GM19240 (cell line): ENCODE measurements around the gene TPRX1.
"Not testable (repeated sequence)": the region's sequence is repeated elsewhere in the genome, so short reads cannot be mapped to it uniquely, and the experiment has no call there.

Source experiments
- DNase-seq: peaks from one replicate; pipeline ENCODE4 v3.0.0; 2011; ENCODE audit warnings: low spot score; ENCODE audit not compliant: insufficient read length

The TPRX1 gene

DNA sequence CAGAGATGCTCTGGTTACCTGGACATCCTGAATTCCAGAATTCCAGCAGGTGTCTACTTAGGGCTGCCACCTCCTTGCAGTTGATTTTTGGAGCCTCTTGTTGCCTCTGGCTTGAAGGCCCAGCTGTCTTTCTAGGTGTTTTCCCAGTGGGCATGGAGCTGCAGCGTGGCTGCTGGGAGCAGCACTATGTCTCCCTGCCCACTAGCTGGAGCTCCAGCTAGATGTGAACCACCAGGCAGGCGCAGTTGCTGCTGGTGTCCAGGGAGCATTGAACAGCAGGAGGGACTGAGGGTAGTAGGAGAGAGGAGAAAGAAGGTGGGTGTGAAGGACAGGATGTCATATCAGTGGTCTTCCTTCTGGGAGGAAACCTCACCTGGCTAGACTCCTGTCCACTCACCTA is 35.7 kb downstream of the TPRX1 start:
- DNase-seq: no peak

DNA sequence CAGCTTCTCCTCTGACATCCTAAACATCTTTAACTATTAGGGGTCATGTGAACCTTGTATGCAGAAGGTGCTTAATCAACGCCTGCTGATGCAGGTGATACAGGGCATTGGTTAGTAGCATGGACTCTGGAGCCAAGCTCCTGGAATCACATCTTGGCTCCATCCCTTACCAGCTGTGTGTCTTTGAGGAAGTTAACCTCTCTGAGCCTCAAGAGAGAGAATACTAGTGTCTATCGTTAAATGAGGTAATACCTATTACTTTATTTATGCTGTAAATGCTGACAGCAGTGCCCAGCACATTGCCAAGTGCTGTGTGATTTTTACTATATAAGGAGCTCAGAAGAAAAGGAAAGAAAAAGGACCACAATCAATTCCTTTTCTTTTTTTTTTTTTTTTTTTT is 37.0 kb downstream of the TPRX1 start:
- no peak for DNase-seq

DNA sequence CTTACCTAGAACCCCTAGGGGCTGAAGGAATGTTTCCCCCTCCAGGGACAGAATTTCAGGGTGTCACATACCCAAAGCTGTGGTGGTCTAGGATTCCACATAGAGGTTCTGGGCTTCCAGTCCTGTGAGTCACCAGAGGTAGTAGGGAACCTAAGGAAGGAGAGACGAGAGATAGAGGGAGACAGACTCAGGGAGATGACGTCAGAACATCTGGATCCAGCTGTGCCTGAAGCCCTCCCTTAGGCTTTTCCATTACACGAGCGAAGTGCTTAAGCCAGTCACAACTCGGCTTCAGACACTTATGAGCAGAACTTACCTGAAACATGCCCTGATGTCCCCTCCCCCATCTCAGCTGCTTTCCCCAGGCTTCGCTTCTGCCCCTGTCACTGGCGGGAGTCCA is 37.7 kb downstream of the TPRX1 start:
- DNase-seq: no peak

DNA sequence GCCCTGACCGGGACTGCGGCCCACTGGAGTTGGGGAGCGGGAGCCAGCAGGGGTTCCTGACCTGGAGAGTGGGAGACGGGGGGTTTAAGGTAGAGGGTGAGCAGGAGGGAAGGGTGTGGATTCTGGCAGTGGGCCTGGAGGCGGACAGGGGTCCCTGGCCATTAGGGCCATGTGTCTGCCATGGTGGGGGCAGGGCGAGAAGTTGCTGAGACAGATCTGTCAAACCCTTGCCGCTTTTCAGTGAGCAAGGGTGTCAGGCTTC is 38.1 kb downstream of the TPRX1 start:
- DNase-seq: no peak

DNA sequence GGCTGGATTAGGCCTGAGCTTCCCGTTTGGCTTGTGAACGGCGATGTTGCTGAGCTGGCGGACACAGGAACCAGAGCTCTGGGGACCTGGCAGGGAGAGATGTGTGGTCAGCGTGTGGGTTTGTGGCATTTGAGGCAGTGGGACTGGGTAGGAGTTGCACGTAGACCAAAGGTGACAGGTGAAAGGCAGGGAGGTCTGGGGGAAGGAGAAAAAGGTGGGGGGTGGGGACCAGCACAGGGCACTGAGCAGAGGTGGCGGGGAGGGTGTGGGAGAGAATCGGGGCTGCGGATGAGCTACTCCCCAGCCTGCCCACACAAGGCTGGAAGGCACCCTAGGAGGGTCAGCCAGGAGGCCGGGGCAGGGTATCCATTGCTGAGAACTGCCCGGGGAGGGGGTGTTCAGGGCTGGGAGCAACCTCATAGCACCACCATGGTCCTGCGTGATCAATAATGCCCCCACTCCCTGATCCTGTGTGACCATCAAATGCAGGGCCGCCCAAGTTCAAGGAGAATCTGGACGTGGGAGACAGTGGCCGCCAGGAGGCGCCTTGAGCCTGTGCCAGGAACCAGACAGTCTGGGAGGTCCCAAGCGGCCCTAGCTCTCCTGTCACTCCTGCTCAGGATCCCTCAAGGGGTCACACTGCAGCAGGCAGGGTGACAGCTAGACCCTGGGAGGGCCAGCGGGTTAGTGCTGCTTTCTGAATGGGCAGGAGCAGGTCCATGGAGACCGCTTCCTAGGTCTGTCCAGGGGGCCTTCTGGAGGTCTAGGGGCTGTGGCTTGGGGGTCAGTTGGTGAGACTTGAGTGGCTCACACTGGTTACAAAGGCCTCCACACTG is 38.6 kb downstream of the TPRX1 start:
- no peak for DNase-seq

DNA sequence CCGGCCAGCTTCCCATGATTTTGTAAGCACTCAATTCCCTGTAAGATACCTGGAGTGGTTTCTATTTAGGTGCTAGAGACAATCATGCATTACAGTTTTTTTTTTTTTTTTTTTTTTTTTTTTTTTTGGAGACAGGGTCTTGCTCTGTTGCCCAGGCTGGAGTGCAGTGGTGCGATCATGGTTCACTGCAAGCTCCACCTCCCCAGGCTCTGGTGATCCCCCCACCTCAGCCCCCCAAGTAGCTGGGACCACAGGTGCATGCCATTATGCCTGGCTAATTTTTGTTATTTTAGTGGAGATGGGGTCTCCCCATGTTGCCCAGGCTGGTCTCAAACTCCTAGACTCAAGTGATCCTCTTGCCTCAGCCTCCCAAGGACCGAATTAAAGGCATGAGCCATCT is 39.6 kb downstream of the TPRX1 start:
- DNase-seq: not testable (repeated sequence)

DNA sequence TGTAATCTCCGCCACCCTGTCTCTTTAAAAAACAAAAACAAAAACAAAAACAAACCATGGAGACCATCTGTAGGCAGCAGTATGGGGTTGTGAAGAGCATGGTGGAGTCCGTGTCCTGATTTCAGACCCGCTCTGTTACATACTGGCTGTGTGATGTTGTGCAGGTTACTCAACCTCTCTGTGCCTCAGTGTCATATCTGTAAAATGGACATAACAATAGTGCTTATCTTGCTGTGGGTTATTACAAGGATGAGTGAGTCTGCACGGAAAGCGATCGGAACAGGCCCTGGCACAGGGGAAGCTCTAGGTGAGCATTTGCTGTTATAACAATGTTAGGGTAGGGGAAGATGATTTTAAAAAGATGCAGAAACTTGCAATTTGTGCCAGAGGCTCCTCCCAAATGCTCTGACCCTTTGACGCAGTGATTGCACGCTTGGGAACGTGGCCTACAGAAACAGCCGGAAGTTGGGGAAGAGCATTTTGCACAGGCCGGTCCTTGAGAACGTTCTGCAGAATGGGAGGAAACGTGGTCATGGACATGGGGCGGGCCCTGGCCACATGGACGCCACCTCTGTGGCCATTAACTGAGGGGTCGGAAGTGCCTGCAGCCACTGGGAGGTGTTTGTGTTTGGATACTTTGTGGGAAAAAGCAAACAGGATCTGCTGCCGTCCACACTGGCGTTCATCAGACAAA is 41.6 kb downstream of the TPRX1 start:
- no peak for DNase-seq

DNA sequence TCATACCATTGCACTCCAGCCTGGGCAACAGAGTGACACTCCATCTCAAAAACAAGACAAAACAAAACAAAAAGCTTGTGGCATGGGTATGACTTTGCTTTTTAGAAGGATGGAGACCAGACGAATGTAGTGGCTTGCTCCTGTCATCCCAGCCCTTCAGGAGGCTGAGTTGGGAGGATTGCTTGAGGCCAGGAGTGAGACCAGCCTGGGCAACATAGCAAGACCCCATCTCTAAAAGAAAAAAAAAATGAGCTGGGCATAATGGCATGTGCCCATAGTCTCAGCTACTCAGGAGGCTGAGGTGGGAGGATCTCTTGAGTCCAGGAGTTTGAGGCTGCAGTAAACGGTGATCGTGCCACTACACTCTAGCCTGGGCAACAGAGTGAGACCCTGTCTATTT is 42.2 kb downstream of the TPRX1 start:
- no peak for DNase-seq

DNA sequence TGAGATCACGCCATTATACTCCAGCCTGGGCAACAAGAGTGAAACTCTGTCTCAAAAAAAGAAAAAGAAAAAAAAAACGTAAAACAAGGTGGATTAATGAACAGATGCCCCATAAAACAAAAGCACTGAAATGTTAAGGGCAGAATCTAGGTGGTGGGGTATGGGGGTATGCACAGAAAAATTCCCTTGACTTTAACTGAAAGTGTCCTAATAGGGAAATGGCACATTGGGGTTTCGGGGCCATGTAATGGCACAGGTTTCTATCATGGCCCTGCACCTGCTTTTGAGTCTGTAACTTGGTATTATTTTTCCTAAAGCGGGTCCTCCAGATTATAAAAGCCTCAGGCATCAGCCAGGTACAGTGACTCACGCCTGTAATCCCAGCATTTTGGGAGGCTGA is 42.8 kb downstream of the TPRX1 start:
- DNase-seq: no peak

DNA sequence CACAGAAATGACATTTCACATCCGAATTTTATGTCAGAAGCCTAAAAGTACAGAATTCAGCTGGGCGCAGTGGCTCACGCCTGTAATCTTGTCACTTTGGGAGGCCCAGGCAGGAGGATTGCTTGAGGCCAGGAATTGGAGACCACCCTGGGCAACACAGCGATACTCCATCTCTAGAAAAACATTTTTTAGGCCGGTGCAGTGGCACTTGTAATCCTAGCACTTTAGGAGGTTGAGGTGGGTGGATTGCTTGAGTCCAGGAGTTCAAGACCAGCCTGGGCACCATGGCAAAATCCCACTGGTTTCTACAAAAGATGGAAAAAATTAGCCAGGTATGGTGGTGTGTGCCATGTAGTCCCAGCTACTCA is 43.7 kb downstream of the TPRX1 start:
- no peak for DNase-seq

DNA sequence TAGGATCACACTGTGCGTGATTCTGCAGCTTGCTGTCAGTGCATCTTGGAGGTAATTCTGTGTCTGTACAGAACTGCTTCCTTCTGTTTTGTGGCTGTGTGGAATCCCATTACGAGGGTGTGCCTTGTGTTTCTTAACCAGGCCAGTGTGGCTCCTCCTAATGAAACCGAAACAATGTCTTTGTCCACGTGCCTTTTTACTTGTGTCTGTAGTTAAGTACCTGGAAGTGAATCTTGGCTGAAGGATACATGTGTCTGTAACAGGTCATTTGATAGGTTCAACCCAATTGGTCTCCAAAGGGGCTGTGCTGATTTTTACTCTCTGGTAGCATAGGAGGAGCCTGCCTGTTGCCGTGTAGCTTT is 45.9 kb downstream of the TPRX1 start:
- DNase-seq: no peak

DNA sequence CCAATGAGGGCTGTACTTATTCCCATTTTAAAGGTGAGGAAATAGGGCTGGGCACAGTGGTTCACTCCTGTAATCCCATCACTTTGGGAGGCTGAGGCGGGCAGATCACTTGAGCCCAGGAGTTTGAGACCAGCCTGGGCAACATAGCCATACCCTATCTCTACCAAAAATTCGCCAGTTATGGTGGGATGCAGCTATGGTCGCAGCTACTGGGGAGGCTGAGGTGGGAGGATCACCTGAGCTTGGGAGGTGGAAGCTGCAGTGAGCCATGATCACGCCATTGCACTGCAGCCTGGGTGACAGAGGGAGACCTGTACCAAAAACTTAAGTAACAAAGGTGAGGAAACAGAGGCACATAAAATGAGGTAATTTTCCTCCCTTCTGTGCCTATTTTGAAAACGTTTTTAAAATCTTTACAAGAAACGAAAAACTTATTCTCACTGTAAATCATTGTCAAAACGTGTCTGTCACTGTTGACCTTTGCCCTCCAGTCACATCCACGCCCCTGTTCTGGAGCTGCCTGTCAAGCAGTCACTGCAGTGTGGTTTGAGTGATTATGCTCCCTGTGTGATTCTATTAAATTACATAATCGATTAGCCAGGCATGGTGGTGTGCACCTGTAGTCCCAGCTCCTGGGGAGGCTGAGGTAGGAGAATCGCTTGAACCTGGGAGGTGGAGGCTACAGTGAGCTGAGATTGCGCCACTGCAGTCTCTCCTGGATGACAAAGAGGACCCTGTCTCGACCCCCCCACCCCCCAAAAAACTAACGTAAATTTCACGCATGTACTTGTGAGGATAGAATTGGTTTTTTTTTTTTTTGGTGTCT is 46.5 kb downstream of the TPRX1 start:
- DNase-seq: no peak

DNA sequence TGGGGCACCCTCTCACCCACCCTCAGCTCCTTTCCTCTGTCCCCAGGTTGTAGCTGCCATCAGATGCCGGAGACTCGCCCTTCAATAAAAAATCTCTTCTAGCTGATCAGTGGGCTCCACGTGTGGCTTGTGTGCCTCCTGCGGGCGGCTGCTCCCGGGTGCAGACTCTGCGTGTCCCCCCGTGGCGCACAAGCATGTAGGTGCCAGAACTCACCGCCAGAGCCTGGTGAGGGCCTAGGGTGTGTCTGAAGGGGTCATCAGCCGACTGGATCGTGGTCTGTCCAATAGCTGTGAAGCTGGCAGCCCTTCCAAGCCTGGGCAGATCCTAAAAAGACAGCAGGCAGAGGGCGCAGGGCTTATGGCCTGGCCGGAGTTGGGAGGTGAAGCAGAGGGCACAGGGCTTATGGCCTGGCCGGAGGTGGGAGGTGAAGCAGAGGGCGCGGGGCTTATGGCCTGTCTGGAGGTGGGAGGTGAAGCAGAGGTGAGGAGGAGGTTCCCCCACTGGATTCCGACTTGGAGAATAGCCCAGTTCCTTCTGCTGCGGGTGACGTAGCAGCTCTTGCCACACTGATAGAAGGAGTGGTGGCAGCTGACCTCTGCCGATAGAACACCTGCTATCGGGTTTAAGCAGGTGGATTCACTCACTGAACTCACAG is 47.3 kb downstream of the TPRX1 start:
- no peak for DNase-seq

DNA sequence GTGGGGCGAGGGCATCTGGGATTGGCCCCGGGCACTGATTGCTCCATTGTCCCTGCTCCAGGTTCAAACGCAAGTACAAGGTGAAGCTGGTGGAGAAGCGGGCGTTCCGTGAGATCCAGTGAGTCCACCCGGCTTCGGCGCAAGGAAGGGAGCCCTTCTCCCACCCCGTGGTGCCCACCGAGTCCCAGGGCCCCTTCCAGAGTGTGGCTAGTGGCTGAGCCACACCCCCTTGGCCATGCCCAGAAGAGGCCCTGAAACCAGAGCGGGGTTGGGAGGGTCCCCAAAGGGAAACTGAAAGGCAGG is 47.8 kb downstream of the TPRX1 start:
- no peak for DNase-seq

DNA sequence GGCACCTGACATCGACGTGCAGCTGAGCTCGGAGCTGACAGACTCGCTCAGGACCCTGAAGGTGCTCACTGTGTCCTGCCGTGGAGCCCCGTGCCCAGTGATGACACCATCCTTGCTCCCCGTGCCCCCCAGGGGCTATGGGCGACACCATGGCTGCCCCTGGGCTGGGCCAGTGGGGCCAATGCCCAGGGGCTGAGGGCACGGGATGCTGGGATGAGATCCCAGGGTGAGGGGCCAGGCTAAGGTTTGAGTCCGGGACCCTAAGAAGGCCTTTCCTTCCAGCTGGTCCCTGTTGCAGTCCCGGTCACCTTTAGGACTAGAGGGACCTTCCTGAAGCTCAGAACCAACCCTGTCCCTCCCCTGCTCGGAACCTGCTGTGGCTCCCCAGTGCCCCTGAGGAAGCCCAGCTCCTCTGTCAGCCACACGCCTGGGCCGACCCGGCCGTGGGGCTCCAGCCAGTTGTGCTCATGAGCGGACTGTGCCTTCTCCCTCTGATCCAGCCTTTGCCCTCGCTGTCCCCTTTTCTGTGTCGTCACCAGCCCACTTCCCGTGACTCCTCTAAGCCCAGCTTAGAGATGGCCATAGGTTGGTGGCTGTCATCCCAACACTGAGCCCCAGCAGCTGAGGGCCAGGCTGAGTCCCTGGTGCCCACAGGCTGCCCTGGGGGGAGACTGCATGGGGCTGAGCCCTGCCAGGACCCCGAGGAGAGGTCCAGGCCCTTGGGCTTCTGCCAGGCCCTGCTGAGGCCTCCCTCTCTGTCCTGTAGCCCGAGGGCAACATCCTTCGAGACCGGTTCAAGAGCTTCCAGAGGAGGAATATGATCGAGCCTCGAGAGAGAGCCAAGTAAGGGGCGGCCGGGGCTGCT is 48.4 kb downstream of the TPRX1 start:
- DNase-seq: no peak

DNA sequence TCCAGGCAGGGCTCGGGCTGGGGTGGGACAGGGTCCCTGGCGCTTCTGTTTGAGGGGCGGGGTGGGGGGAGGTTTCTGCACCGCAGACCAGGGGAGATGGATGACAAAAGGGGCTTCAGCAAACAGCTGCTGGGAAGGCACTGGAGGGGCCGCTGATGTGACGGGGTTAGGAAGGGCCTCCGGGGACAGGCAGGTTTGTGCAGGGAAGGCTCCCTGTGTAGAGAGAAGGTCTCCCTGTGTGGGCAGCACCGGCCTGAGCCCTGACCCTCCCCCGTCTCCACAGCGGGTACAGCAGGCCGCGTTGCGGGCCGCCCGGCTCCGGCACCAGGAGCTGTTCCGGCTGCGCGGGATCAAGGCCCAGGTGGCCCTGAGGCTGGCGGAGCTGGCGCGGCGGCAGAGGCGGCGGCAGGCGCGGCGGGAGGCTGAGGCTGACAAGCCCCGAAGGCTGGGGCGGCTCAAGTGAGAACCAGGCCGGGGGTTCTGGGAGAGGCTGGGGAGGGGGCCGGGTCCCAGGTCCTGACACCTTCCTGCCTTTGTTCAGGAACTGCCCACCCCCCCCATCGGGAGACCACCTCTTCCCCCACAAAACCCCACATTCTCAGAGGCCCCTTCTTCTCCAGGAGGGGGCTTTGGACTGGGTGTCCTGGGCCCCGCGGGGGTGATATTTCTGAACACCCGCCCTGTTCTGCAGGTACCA is 49.1 kb downstream of the TPRX1 start:
- DNase-seq: no peak

DNA sequence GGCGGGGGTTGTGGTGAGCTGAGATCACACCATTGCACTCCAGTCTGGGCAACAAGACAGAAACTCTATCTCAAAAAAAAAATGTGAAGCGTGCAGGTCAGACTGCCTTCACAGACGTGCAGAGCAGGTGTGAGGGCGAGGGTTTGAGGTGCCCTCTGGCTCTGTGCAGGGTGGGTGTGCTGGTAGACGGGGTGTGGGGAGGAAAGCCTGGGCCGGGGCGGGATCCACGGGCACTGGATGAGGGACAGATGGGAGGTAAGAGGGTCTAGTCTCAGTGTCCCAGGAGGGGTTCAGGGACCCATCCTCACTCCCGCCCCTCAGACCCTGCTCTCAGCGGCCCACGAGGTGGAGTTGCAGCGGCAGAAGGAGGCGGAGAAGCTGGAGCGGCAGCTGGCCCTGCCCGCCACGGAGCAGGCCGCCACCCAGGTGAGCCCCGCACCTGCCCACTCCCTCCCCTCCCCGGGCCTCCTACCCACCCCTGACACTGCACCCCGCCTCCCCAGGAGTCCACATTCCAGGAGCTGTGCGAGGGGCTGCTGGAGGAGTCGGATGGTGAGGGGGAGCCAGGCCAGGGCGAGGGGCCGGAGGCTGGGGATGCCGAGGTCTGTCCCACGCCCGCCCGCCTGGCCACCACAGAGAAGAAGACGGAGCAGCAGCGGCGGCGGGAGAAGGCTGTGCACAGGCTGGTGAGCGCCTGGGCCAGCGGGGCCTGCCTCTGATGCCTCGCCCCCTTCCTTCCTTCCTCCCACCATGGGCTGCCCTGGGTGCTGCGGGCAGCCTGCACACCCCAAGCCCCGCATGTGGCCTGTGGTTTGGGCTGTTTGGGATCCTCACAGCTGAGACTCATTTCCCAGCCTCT is 49.9 kb downstream of the TPRX1 start:
- DNase-seq: no peak

DNA sequence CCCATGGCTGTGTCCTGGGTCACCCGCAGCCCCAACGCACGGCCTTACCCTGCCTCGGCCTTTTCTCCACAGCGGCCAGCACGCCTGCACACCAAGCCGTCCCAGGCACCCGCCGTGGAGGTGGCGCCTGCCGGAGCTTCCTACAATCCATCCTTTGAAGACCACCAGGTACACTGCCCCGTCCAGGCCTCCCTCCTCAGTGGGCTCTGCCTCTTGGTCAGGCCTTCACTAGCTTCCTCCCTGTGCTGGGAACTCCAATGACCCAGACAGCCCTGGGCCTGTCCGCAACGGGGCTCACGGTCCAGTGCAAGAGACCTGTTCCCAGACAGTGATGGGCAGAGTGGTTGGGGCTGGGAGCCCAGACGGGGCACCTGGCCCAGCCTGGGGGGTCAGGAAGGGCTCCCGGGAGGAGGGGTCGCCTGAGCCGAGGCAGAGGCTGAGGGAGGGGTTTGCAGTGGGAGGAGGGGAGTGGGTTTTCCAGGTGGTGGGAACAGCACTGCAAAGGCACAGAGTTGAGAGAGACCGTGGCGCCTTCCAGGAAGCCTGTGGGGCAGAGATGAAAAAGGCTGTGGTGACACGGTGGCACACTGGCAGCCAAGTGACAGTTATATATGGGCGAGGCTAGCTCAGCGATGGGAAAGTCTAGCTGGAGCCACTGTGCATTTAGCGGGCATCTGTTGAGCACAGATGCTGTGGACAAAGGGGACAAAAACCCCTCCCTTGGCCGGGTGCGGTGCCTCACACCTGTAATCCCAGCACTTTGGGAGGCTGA is 51.7 kb downstream of the TPRX1 start:
- DNase-seq: no peak
